Kidney (tissue), 14 donors: ENCODE measurements around the gene MYL5. TPM values are rescaled to one million over a fixed set of nuclear protein-coding genes. Genes with fewer than 3 reads are reported as not detected.

Experiments
- DNase-seq, 5 donors: peaks; one replicate each; pipeline ENCODE4 v3.0.0-alpha.2; 2013 to 2020
- FAIRE-seq: peaks from 2 replicates; lab custom pipeline; 2012; peaks lifted over from hg19 to GRCh38; lab: Jason Lieb, UNC
- H3K27ac ChIP-seq, 2 donors: one replicate each; pipeline ENCODE4 v1.7.0; 2013; ENCODE audit warnings: low read depth in 2 of 2, low read length in 2 of 2, inconsistent platforms in 1 of 2
- H3K27me3 ChIP-seq: one replicate; pipeline ENCODE4 v1.7.1; 2013; ENCODE audit warnings: low read length, inconsistent platforms; ENCODE audit not compliant: control insufficient read depth, insufficient read depth
- H3K36me3 ChIP-seq, 3 donors: one replicate each; pipeline versions ENCODE4 v1.7.0 to v1.7.1; 2013; ENCODE audit warnings: low read length in 3 of 3, control low read depth in 1 of 3, inconsistent platforms in 1 of 3; ENCODE audit not compliant: insufficient read depth in 3 of 3, control insufficient read depth in 2 of 3
- H3K4me1 ChIP-seq, 3 donors: one replicate each; pipeline versions ENCODE4 v1.7.0 to v1.7.1; 2013; ENCODE audit warnings: low read length in 3 of 3, inconsistent platforms in 1 of 3, low read depth in 1 of 3; ENCODE audit not compliant: control insufficient read depth in 2 of 3, insufficient read depth in 2 of 3
- H3K4me3 ChIP-seq, 3 donors: one replicate each; pipeline versions ENCODE4 v1.7.0 to v1.8.1; 2013; ENCODE audit warnings: low read length in 3 of 3, control low read depth in 1 of 3, inconsistent platforms in 1 of 3
- H3K9ac ChIP-seq, 3 donors: one replicate each; pipeline versions ENCODE4 v1.7.0 to v1.7.1; 2013; ENCODE audit warnings: low read length in 3 of 3, control low read depth in 1 of 3, inconsistent platforms in 1 of 3
- H3K9me3 ChIP-seq, 3 donors: one replicate each; pipeline versions ENCODE4 v1.7.0 to v1.7.1; 2013; ENCODE audit warnings: low read length in 3 of 3, control low read depth in 1 of 3, inconsistent platforms in 1 of 3; ENCODE audit not compliant: control insufficient read depth in 2 of 3, insufficient read depth in 1 of 3
- intact Hi-C: fragments of 100-400 bp; cut with DNase I; formaldehyde crosslinking; loops from one replicate; pipeline ENCODE4 v1.11.1; 2022
- polyA plus RNA-seq: library from polyadenylated mRNA; stranded (reverse); fragments of 350-450 nt; fragmentation: Illumina TruSeq; extraction: RNeasy Lipid Tissue Mini Kit (QIAGEN cat#74804); gene quantifications from one replicate; pipeline ENCODE4 v1.2.3, GENCODE V29; 2014; ENCODE audit warnings: low read depth, low replicate concordance; ENCODE audit not compliant: insufficient read depth
- total RNA-seq: library from RNA; stranded (reverse); fragmentation: NEBNext Ultra II Directional; extraction: Animal tissue kit (Norgen Biotek cat#: 25700); gene quantifications from one replicate; pipeline ENCODE4 v1.2.1, GENCODE V29; 2021
- TF ChIP-seq, protein P1 (sequence below): IDR thresholded peaks from 3 replicates; pipeline ENCODE4 v1.5.1; 2012; ENCODE audit warnings: mild to moderate bottlenecking, moderate library complexity, borderline replicate concordance; ENCODE audit not compliant: insufficient read depth; ENCODE audit errors: extremely low read depth
- donor health status: control.
- donor health status: control.
- donor health status: control.
- donor health status: control.
- donor health status: control.
- donor health status: DM: yes; HTN: yes; CAD: no.
- donor health status: Normal renal cell carcinoma (clear cell type).

MYL5 gene
- total and polyA plus RNA-seq, 2 donors from 2014 or later, result 17.9 to 29.6 TPM

DNA sequence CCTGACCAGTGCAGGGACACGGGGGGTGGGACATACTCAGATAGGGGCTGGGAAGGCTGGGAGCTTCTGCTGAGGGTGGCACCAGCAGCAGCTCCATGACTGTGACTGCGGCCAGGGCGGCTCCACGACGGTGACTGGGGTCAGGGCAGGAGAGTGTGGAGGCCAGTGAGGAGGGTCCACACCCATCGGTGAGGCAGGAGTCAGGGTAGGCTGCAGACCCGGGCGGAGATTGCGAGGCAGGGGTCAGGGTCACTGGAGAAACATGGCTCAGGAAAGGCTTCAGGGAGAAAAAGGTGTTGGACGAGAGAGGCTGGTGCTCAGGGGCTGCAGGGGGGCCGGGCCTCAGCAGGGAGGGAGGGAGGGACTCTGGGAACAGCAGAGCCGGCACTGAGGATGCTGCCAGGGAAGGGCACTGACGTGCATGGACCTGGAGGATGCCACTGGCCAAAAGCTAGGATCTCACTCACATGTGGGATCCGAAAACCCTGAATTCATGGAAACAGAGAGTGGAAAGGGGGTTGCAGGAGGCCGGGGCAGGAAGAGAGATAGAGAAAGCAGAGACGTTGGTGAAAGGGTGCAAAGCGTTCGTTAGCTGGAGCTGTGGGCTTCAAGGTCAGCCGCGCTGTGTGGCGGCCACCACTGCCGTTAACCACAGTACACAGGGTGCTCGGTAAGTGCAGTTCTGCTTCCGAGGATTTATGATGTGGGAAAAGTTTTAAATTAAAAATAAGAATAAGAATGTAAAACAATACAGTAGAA is 22.3 kb upstream of the MYL5 start:
- DNase-seq, result peak in 2 of 5 donors; percentile 53 to 54
- Histone ChIP-seq H3K4me3 (no peak overlapping the region), H3K27ac (no peak overlapping the region), H3K9ac (no peak overlapping the region), H3K27me3 (no peaks in the 10 kb centered on the region), H3K36me3 (no peaks in the 10 kb centered on the region), H3K4me1 (no peaks in the 10 kb centered on the region), H3K9me3 (no peaks in the 10 kb centered on the region)
- intact Hi-C loops, result no loop called here
- no peak for FAIRE-seq
- TF ChIP-seq, protein P1, sequence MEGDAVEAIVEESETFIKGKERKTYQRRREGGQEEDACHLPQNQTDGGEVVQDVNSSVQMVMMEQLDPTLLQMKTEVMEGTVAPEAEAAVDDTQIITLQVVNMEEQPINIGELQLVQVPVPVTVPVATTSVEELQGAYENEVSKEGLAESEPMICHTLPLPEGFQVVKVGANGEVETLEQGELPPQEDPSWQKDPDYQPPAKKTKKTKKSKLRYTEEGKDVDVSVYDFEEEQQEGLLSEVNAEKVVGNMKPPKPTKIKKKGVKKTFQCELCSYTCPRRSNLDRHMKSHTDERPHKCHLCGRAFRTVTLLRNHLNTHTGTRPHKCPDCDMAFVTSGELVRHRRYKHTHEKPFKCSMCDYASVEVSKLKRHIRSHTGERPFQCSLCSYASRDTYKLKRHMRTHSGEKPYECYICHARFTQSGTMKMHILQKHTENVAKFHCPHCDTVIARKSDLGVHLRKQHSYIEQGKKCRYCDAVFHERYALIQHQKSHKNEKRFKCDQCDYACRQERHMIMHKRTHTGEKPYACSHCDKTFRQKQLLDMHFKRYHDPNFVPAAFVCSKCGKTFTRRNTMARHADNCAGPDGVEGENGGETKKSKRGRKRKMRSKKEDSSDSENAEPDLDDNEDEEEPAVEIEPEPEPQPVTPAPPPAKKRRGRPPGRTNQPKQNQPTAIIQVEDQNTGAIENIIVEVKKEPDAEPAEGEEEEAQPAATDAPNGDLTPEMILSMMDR, result no peak

DNA sequence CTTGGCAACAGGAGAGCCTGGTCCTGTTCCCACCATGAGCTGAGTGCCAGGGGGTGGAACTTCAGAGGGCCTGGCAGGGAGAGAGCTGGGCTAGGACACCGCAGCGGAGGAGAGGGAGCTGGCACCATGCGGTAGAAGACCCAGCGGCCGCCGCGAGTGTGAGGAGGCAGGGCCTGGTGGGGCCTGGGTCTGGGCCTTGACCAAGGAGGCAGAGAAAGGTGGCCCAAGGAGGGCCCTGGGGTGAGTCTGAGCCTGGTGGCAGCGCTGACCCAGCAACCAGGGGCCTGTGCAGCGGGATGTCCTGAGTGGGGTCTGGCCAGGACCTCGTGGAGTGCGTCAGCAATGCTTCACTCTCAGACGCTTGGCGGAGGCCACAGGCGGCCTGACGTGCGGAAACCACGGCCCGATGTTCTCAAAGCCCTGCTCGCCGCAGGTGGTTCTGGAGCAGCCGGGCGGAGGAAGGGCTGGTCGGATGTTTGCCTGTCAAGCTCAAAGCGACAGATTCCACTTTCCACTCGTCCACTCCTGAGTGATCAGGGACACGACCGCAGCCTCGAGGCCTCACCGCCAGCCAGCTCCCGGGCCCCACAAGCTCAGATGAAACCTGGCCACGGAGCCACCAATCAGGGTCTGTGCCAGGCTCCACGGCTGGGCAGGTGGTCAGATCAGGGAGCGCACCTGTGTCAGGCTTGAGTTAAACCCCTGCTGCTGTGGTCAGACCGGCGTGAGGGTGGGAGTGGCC is 21.1 kb upstream of the MYL5 start:
- FAIRE-seq, result no peak
- H3K9ac ChIP-seq, result no peak overlapping the region
- H3K27ac ChIP-seq, result no peak overlapping the region
- TF ChIP-seq, protein P1, result no peak
- no peaks in the 10 kb centered on the region for H3K4me1 ChIP-seq
- intact Hi-C loops, result no loop called here
- H3K27me3 ChIP-seq, result no peaks in the 10 kb centered on the region
- H3K9me3 ChIP-seq, result no peaks in the 10 kb centered on the region
- peak in 2 of 5 donors; percentile 40 to 65 for DNase-seq
- H3K4me3 ChIP-seq, result no peak overlapping the region
- H3K36me3 ChIP-seq, result no peaks in the 10 kb centered on the region

DNA sequence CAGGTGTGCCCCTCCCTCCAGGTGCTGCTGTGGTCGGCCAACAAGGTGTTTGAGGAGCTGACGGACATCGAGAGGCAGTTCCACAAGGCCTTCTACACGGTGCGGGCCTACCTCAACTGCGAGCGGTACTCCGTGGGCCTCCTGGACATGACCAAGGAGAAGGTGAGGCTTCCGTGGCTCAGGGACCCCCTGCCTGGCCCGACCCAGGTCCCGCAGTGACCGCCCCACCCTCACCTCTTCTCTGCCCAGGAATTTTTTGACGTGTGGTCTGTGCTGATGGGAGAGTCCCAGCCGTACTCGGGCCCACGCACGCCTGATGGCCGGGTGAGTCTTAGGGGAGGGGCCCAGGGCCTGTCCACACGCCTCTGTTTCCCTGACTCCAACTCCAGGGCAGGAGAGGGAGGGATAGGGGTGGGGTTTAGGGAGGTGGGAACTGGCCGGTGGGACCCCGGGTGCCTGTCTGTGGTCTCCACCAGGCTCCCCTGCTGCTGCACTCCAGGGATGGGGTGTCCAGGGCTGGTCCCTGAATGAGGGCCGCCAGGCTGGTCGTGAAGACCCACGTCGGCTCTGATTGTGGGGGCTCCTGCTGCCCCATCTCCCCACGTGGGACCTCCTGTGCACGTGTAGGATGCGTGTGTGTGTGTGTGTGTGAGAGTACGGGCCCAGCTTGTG is 20.4 kb upstream of the MYL5 start:
- TF ChIP-seq, protein P1, result no peak
- intact Hi-C loops, result no loop called here
- Histone ChIP-seq H3K4me3 (no peak overlapping the region), H3K27ac (no peak overlapping the region), H3K36me3 (no peaks in the 10 kb centered on the region), H3K9ac (no peak overlapping the region), H3K4me1 (no peaks in the 10 kb centered on the region), H3K27me3 (no peaks in the 10 kb centered on the region), H3K9me3 (no peaks in the 10 kb centered on the region)
- FAIRE-seq, result no peak
- DNase-seq, result peak in 2 of 5 donors; percentile 39 to 60
